Measurements from ENCODE around the gene PCP2. TPM values are rescaled to one million over a fixed set of nuclear protein-coding genes. Genes with fewer than 3 reads are reported as not detected.

The PCP2 gene
- total RNA-seq, 1 experiment from 2014 or later = not detected

DNA sequence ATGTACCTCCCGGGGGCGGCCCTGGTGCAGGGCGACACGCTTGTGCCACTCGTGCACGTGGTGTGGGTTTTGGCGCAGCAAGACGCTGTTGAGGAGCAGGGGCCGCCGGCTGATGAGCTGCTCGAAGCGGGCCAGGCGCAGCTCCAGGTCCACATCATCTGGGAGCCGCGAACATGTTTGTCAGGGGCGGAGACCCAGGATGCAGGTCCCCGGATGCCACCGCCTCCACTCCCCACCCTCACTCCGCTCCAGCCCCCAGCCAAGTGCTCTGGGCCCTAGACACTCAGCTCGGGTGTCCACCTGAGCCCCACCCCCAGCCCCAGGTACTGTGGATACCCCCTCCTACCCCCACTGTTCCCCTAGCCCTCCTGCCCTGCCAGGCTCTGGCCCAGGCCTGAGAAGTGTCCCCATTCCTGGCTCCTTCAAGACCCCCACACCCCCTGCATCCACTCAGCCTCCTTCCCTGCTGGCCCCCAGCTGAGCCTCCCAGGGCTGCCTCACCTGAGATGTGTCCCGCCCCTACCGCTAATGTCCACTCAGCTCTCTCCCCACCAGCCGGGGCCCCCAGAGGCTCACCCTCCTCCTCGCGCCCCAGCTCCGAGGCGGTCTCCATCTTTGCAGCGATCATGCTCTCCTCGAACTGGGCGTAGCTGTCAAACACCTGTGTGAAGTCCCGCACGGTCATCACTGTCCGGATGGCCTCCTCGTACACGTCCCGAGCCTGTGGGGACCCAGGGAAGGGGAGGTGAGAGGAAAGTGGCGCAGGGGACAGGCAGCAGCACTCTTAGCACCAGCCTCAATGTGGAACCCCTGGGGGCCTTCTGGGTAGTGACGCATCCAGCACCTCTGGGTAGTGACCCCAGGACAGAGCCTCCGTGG lies 9.6 kb downstream of the PCP2 start:
- TF ChIP-seq, protein P1, sequence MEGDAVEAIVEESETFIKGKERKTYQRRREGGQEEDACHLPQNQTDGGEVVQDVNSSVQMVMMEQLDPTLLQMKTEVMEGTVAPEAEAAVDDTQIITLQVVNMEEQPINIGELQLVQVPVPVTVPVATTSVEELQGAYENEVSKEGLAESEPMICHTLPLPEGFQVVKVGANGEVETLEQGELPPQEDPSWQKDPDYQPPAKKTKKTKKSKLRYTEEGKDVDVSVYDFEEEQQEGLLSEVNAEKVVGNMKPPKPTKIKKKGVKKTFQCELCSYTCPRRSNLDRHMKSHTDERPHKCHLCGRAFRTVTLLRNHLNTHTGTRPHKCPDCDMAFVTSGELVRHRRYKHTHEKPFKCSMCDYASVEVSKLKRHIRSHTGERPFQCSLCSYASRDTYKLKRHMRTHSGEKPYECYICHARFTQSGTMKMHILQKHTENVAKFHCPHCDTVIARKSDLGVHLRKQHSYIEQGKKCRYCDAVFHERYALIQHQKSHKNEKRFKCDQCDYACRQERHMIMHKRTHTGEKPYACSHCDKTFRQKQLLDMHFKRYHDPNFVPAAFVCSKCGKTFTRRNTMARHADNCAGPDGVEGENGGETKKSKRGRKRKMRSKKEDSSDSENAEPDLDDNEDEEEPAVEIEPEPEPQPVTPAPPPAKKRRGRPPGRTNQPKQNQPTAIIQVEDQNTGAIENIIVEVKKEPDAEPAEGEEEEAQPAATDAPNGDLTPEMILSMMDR (conservative IDR thresholded peaks at IDR 0.05; ENCODE audit: low read depth, low read length) = no peak
- TF ChIP-seq EZH2phosphoT487 (IDR thresholded peaks at IDR 0.05; ENCODE audit: borderline replicate concordance, low read length) (no peak), EZH2 (IDR thresholded peaks at IDR 0.05; ENCODE audit: low read length, unreplicated experiment) (no peak)
- Histone ChIP-seq H3F3A (ENCODE audit: low read length, unreplicated experiment) (no peaks in the 10 kb centered on the region), H3K36me3 (ENCODE audit: low read depth, low read length) (peaks cover 44% of the 10 kb centered on the region; the same call in 1 of the 2 replicates), H3K79me2 (ENCODE audit: low read length) (peaks cover 30% of the 10 kb centered on the region), H3K4me2 (ENCODE audit: low read length) (no peak overlapping the region), H3K9ac (ENCODE audit: low read length) (no peak overlapping the region), H3K27ac (ENCODE audit: low read length) (no peak overlapping the region), H2AFZ (ENCODE audit: low read length) (no peak overlapping the region), H3K4me1 (ENCODE audit: insufficient read depth, low read length) (peaks cover 18% of the 10 kb centered on the region), H3K27me3 (ENCODE audit: low read length) (no peaks in the 10 kb centered on the region), H3K9me2 (replicated peaks; ENCODE audit: low read length) (no peaks in the 10 kb centered on the region), H4K20me1 (ENCODE audit: low read length) (no peaks in the 10 kb centered on the region), H3K4me3 (ENCODE audit: low read length) (no peak overlapping the region), H3K9me3 (ENCODE audit: low read length) (no peaks in the 10 kb centered on the region)
- ATAC-seq (no peak), DNase-seq (no peak)
- intact Hi-C loops (cut with micrococcal nuclease) = no loop called here
- BruUV-seq (replicated peaks) = no TSS peak
- CTCF ChIA-PET = interaction anchor here (0.8 kb wide), 1 partner anchor 55 kb away, joined by 3 read pairs; no protein-coding TSS in a partner anchor
- POLR2A ChIA-PET (ENCODE audit: unreplicated experiment) = no interaction called here

DNA sequence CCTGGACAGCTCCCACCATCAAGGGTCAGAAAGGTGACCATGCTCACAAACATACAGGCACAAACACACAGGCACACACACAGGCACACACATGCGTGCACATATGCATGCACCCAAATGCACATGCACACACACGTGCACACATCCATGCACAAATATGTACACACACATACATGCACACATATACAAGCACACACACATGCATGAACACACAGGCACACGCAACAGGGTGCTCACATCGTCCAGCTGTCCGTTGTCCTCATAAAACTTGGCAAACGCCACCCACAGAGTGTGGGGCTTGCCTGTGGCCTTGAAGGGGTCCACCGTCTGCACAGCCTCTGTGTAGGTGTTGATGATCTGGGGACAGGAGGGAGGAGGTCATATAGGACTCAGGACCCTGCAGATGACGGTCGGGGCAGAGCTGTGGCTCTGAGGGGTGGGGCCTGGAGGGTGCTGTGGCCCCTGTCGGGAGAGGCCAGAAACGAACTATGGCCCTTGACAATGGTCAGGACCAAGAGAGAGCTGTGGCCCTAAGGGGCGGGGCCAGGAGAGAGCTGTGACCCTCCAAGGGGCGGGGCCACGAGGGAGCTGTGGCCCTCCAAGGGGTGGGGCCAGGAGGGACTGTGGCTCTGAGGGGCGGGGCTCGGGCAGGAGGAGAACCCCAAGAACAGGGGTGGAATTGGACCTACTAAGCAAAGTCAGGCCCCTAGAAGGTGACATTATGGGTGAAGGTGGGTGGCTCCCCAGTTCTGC lies 10.4 kb downstream of the PCP2 start:
- Histone ChIP-seq H3K9me2 (replicated peaks; ENCODE audit: low read length) (no peaks in the 10 kb centered on the region), H3K4me1 (ENCODE audit: insufficient read depth, low read length) (peaks cover 21% of the 10 kb centered on the region), H3K9ac (ENCODE audit: low read length) (no peak overlapping the region), H4K20me1 (ENCODE audit: low read length) (no peaks in the 10 kb centered on the region), H3K4me3 (ENCODE audit: low read length) (no peak overlapping the region), H3K79me2 (ENCODE audit: low read length) (peaks cover 22% of the 10 kb centered on the region), H3K36me3 (ENCODE audit: low read depth, low read length) (peaks cover 51% of the 10 kb centered on the region; the same call in 1 of the 2 replicates), H3K4me2 (ENCODE audit: low read length) (no peak overlapping the region), H2AFZ (ENCODE audit: low read length) (no peak overlapping the region), H3K27me3 (ENCODE audit: low read length) (no peaks in the 10 kb centered on the region), H3K9me3 (ENCODE audit: low read length) (no peaks in the 10 kb centered on the region), H3F3A (ENCODE audit: low read length, unreplicated experiment) (no peaks in the 10 kb centered on the region), H3K27ac (ENCODE audit: low read length) (no peak overlapping the region)
- no TSS peak for BruUV-seq (replicated peaks)
- ATAC-seq (no peak), DNase-seq (no peak)
- CTCF ChIA-PET = interaction anchor here (0.8 kb wide), 1 partner anchor 55 kb away, joined by 3 read pairs; no protein-coding TSS in a partner anchor
- POLR2A ChIA-PET (ENCODE audit: unreplicated experiment) = no interaction called here
- intact Hi-C loops (cut with micrococcal nuclease) = no loop called here
- TF ChIP-seq, protein P1 (conservative IDR thresholded peaks at IDR 0.05; ENCODE audit: low read depth, low read length) = no peak
- TF ChIP-seq EZH2 (IDR thresholded peaks at IDR 0.05; ENCODE audit: low read length, unreplicated experiment) = no peak
- TF ChIP-seq EZH2phosphoT487 (IDR thresholded peaks at IDR 0.05; ENCODE audit: borderline replicate concordance, low read length) = no peak
